ENCODE results near the gene HDAC4.

Gene HDAC4

DNA sequence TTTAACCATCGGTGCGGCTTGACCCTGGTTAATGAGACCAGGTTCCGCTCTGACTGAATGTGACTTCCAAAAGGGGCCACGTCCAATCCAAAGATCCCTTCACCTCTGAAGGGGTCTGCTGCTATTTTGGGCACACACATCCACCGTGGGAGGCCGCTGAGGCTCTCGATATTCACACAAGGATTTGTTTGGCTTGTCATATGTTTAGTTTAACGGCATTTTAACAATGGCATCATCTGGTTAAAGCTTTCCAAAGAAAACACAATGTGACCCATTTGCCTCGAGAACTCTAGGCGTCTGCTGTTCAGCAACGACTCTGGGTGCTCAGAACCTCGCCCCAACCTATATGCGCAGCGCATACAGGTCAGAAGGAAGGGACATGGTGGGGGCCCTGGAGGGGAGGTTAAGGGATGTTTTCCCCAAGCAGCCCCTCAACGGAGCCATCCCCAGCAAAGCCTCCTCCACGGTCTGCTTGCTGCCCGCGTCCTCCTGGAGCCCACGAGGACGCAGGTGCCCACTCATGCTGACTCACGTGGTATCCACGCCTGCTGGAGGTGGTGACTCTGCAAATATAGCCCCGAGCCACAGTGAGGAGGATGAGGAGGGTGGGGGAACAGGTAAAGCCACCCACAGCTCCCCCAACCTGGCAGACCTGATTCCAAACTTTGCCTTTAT, 260.3 kb downstream of the HDAC4 start:
- H3K9me3 ChIP-seq (ENCODE audit: insufficient read depth, low read depth, low read length) = no peaks in the 10 kb centered on the region
- no peaks in the 10 kb centered on the region for H3K4me1 ChIP-seq (ENCODE audit: insufficient read depth, low read length)
- no peaks in the 10 kb centered on the region for H3K27me3 ChIP-seq (ENCODE audit: insufficient read depth, low read length)
- H3K27ac ChIP-seq (ENCODE audit: low read depth, low read length) = no peak overlapping the region
- H3K36me3 ChIP-seq (ENCODE audit: insufficient read depth, low read length) = peaks cover 36% of the 10 kb centered on the region
- no peak overlapping the region for H3K4me3 ChIP-seq (ENCODE audit: low read length)
- WGBS = 95% methylated on average over 23 of the region's 23 CpGs
- no peak overlapping the region for H3K9ac ChIP-seq (ENCODE audit: low read depth, low read length)

DNA sequence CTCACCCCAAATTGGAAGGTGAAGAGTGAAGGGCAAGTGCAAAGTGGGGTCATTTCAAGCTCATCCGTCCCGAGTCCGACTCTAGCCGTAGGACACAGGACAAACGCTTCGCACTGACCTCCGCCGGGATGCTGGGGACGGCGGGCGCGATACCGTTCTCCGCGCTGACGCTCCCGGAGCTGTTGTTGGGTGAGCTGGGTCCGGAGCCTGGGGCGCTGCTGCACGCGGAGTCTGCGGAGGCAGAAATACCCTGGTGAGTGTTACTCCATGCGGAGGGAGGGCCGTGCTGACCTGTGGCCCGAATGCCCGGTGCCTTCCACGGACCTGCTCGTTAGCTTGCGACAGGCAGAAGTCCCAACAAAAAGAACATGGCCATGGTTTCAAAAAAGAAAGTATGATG, 261.3 kb downstream of the HDAC4 start:
- WGBS = 98% methylated on average over 29 of the region's 29 CpGs
- no peak overlapping the region for H3K27ac ChIP-seq (ENCODE audit: low read depth, low read length)
- H3K9ac ChIP-seq (ENCODE audit: low read depth, low read length) = no peak overlapping the region
- H3K4me1 ChIP-seq (ENCODE audit: insufficient read depth, low read length) = no peaks in the 10 kb centered on the region
- peaks cover 43% of the 10 kb centered on the region for H3K36me3 ChIP-seq (ENCODE audit: insufficient read depth, low read length)
- no peaks in the 10 kb centered on the region for H3K9me3 ChIP-seq (ENCODE audit: insufficient read depth, low read depth, low read length)
- H3K27me3 ChIP-seq (ENCODE audit: insufficient read depth, low read length) = no peaks in the 10 kb centered on the region
- H3K4me3 ChIP-seq (ENCODE audit: low read length) = no peak overlapping the region

DNA sequence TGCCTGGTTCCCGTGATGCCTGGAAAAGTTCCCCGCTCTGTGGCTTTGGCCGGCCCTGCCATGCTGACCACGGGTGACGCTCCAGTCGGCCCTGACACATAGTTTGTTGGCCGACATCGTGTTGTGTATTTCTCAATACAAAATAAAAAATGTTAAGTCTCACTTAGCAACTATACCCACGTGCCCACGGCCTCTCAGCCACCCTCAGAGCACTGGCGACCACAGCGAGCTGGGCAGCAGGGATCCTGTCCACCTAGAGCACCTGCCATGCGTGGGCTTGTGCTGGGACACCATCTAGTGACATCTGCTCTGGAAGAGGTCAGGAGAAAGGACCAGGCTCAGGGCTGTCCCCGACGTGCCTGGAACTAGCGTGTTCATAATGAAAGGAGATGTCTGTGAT, 261.7 kb downstream of the HDAC4 start:
- 93% methylated on average over 16 of the region's 16 CpGs for WGBS
- H3K9me3 ChIP-seq (ENCODE audit: insufficient read depth, low read depth, low read length) = no peaks in the 10 kb centered on the region
- H3K27ac ChIP-seq (ENCODE audit: low read depth, low read length) = no peak overlapping the region
- H3K9ac ChIP-seq (ENCODE audit: low read depth, low read length) = no peak overlapping the region
- no peaks in the 10 kb centered on the region for H3K4me1 ChIP-seq (ENCODE audit: insufficient read depth, low read length)
- H3K4me3 ChIP-seq (ENCODE audit: low read length) = no peak overlapping the region
- peaks cover 46% of the 10 kb centered on the region for H3K36me3 ChIP-seq (ENCODE audit: insufficient read depth, low read length)
- no peaks in the 10 kb centered on the region for H3K27me3 ChIP-seq (ENCODE audit: insufficient read depth, low read length)

DNA sequence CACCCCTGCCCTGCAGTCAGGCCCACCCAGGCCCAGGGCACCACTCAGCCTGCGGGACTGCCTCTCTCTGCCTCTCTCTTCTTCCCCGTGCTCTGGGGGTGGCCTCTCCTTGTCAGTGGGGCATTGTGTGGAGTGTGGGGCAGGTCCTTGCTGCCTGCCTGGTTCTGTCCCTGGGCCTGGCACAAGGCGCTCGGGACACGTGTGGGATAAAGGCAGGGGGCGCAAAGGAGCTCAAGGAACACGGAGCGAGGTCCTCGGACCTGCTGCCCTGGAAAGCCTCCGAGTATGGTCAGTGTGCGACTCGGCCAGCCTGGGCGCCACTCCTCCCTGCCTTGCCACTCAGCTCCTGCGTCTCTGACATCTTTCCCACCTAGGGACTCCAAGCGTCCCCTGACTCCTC, 262.2 kb downstream of the HDAC4 start:
- Histone ChIP-seq H3K9ac (ENCODE audit: low read depth, low read length) (no peak overlapping the region), H3K4me3 (ENCODE audit: low read length) (no peak overlapping the region), H3K27me3 (ENCODE audit: insufficient read depth, low read length) (no peaks in the 10 kb centered on the region), H3K36me3 (ENCODE audit: insufficient read depth, low read length) (peaks cover 51% of the 10 kb centered on the region), H3K9me3 (ENCODE audit: insufficient read depth, low read depth, low read length) (no peaks in the 10 kb centered on the region), H3K4me1 (ENCODE audit: insufficient read depth, low read length) (no peaks in the 10 kb centered on the region), H3K27ac (ENCODE audit: low read depth, low read length) (no peak overlapping the region)
- WGBS = 92% methylated on average over 15 of the region's 15 CpGs

DNA sequence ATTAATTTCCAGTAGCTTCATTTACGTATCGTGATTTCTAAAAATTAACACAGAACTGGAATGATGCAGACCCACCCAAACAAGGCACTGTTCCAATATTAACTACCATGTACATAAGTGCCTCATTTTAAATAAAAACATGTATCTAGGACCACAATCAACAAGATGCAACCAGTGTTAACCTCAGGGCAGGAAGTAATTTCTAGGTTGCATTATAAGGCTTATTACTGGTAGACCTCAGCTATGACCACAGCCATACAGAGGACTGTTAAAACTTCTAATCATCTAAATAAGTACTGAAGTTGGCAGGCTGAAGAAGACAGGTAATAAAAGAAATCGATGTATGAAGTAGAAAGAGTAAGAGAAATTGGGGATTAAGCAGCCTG, 262.9 kb downstream of the HDAC4 start:
- no peaks in the 10 kb centered on the region for H3K4me1 ChIP-seq (ENCODE audit: insufficient read depth, low read length)
- H3K9ac ChIP-seq (ENCODE audit: low read depth, low read length) = no peak overlapping the region
- H3K4me3 ChIP-seq (ENCODE audit: low read length) = no peak overlapping the region
- no peaks in the 10 kb centered on the region for H3K9me3 ChIP-seq (ENCODE audit: insufficient read depth, low read depth, low read length)
- peaks cover 51% of the 10 kb centered on the region for H3K36me3 ChIP-seq (ENCODE audit: insufficient read depth, low read length)
- WGBS = 97% methylated on average over 3 of the region's 3 CpGs
- H3K27ac ChIP-seq (ENCODE audit: low read depth, low read length) = no peak overlapping the region
- H3K27me3 ChIP-seq (ENCODE audit: insufficient read depth, low read length) = no peaks in the 10 kb centered on the region

DNA sequence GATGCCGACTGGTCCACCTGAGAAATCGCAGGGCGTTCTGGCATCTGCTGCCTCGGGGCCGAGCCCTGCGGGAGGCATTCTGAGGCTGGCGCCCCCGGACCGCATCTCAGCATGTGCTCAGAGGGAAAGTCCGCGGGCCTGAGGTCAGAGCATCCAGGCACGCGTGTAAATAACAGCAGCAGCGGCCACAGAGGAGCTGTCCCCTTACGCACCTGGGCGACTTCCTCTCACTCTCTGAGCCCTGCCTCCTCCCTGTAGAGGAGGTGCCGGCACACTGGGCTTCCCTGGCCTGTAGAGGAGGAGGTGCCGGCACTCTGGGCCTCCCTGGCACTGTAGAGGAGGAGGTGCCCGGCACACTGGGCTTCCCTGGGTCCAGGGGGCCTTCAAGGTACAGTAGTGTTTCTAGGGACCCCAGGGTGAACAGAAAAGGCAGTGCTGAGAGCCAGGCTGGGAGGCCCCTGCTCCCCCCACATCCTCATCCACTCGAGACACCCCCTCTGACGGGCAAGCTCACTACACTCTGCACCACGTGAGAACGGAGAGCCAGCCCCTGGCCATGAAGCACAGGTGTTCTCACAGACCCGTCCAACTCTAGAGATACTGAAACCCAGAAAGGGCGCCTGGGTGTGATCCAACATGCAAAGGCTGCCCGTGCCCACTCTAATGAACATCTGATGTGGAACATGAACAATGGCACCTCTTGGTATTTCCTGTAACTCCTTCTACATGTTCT, 263.5 kb downstream of the HDAC4 start:
- Histone ChIP-seq H3K27me3 (ENCODE audit: insufficient read depth, low read length) (no peaks in the 10 kb centered on the region), H3K9ac (ENCODE audit: low read depth, low read length) (no peak overlapping the region), H3K36me3 (ENCODE audit: insufficient read depth, low read length) (peaks cover 48% of the 10 kb centered on the region), H3K9me3 (ENCODE audit: insufficient read depth, low read depth, low read length) (no peaks in the 10 kb centered on the region), H3K27ac (ENCODE audit: low read depth, low read length) (no peak overlapping the region), H3K4me3 (ENCODE audit: low read length) (no peak overlapping the region), H3K4me1 (ENCODE audit: insufficient read depth, low read length) (no peaks in the 10 kb centered on the region)
- WGBS = 91% methylated on average over 26 of the region's 26 CpGs

DNA sequence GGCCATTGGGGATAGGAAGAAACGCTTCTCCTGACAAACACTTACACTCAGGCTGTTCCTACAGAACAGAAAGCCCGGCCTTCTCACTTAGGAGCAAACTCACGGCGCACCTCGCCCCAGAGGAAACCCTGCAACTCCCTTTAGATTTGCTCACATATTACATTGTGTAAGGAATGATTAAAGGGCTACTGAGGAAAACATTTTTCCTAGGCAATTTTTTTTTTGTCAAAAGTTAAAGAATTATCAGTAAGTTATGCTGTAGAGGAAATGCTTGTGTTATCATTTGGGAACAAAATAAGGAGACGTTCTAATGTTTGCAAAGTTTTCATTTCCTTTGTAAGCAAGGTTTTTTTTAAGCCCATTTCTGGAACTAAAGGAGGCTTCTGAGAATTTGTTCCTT, 264.1 kb downstream of the HDAC4 start:
- Histone ChIP-seq H3K9me3 (ENCODE audit: insufficient read depth, low read depth, low read length) (no peaks in the 10 kb centered on the region), H3K27ac (ENCODE audit: low read depth, low read length) (no peak overlapping the region), H3K36me3 (ENCODE audit: insufficient read depth, low read length) (peaks cover 52% of the 10 kb centered on the region), H3K4me3 (ENCODE audit: low read length) (no peak overlapping the region), H3K9ac (ENCODE audit: low read depth, low read length) (no peak overlapping the region), H3K27me3 (ENCODE audit: insufficient read depth, low read length) (no peaks in the 10 kb centered on the region), H3K4me1 (ENCODE audit: insufficient read depth, low read length) (no peaks in the 10 kb centered on the region)
- 97% methylated on average over 3 of the region's 6 CpGs for WGBS

DNA sequence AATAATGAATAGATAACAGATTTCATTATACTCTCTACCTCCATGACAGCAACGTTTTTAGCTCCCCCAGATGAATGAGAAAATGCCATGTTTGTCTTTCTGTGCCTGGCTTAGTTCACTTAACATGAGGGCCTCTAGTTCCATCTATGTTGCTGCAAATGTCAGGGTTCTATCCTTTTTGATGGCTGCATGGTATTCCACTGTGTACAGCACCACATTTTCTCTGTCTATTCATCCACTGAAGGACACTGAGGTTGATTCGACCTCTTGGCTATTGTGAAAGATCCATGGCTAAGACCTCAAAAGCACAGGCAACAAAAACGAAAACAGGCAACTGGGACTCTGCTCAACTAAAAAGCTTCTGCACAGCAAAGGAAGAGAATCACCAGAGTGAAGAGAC, 264.6 kb downstream of the HDAC4 start:
- H3K27ac ChIP-seq (ENCODE audit: low read depth, low read length) = no peak overlapping the region
- H3K9ac ChIP-seq (ENCODE audit: low read depth, low read length) = no peak overlapping the region
- no peaks in the 10 kb centered on the region for H3K27me3 ChIP-seq (ENCODE audit: insufficient read depth, low read length)
- peaks cover 54% of the 10 kb centered on the region for H3K36me3 ChIP-seq (ENCODE audit: insufficient read depth, low read length)
- no peak overlapping the region for H3K4me3 ChIP-seq (ENCODE audit: low read length)
- no peaks in the 10 kb centered on the region for H3K9me3 ChIP-seq (ENCODE audit: insufficient read depth, low read depth, low read length)
- WGBS = 93% methylated on average over 3 of the region's 3 CpGs
- H3K4me1 ChIP-seq (ENCODE audit: insufficient read depth, low read length) = no peaks in the 10 kb centered on the region

DNA sequence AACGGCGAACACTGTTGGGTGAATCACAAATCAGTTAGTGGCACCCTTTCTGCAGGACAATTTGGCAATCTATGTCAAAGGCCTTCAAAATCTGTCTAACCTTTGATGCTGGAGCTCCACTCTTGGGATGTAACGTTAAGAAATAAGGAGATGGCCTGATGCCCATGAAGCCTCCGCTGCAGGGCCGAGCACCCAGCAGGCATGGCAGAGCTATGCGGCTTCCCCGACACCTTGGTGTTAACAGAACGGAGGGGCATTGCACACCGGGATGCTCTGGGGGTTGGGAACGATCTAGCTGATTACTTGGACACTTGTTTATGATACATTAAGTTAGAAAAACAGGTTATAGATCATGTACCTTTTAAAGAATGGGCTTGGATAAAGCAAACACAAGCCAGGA, 265.3 kb downstream of the HDAC4 start:
- Histone ChIP-seq H3K27ac (ENCODE audit: low read depth, low read length) (no peak overlapping the region), H3K36me3 (ENCODE audit: insufficient read depth, low read length) (peaks cover 57% of the 10 kb centered on the region), H3K4me1 (ENCODE audit: insufficient read depth, low read length) (no peaks in the 10 kb centered on the region), H3K9me3 (ENCODE audit: insufficient read depth, low read depth, low read length) (no peaks in the 10 kb centered on the region), H3K4me3 (ENCODE audit: low read length) (no peak overlapping the region), H3K9ac (ENCODE audit: low read depth, low read length) (no peak overlapping the region), H3K27me3 (ENCODE audit: insufficient read depth, low read length) (no peaks in the 10 kb centered on the region)
- 97% methylated on average over 10 of the region's 10 CpGs for WGBS

DNA sequence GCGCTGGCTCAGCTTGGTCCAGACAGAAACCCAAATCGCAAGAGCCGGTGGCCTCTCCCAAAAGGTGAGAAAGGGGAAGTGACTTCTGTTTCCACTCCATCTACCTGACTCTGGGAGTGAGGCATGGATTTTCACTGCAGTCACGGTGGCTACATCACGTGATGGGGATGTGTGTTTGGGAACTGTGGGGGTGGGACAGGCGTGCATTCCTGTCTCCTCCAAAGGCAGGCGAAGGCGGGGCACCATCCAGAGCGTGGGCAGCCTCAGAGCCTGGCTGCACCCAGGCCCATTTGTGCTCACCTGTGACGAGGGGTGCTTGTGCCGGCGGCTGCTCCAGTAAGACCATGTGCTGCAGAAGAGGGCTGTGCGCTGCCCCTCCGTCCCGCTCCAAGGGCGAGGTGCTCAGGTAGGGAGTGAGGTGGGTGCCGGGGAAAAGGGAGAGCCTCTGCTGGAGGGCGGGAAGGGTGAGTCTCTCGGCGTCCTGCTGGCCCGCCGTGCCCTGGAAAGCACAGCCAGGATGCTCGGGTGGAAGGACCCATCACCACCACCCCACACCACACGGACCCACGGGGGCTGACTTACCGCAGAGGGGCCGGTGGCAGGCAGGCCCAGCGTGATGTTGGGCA, 266.8 kb downstream of the HDAC4 start:
- 94% methylated on average over 28 of the region's 28 CpGs for WGBS
- Histone ChIP-seq H3K9ac (ENCODE audit: low read depth, low read length) (no peak overlapping the region), H3K9me3 (ENCODE audit: insufficient read depth, low read depth, low read length) (no peaks in the 10 kb centered on the region)

DNA sequence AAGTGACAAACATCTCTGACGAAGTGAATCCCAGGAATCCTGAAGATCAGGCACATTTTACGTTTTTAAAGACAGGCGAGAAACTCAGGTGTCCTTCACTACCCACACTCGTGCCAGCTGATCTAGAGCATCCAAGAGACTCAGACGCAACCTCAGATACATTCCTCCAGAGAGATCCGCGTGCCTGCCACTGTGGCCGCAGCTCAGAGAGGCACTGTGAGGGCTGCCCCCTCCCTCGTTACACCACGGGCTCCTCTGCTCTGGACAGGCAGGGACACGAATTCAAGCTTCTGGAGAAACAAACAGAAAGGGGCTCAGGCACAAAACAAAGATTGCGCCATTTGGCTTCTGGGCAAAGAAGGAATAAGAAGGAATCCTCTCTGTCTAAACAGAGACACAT, 268.0 kb downstream of the HDAC4 start:
- H3K9ac ChIP-seq (ENCODE audit: low read depth, low read length) = no peak overlapping the region
- H3K36me3 ChIP-seq (ENCODE audit: insufficient read depth, low read length) = peaks cover 56% of the 10 kb centered on the region
- H3K27me3 ChIP-seq (ENCODE audit: insufficient read depth, low read length) = no peaks in the 10 kb centered on the region
- H3K4me3 ChIP-seq (ENCODE audit: low read length) = no peak overlapping the region
- no peaks in the 10 kb centered on the region for H3K9me3 ChIP-seq (ENCODE audit: insufficient read depth, low read depth, low read length)
- 88% methylated on average over 12 of the region's 12 CpGs for WGBS
- no peaks in the 10 kb centered on the region for H3K4me1 ChIP-seq (ENCODE audit: insufficient read depth, low read length)
- no peak overlapping the region for H3K27ac ChIP-seq (ENCODE audit: low read depth, low read length)

More for the DNA sequence above, 266.8 kb downstream of the HDAC4 start:
- Histone ChIP-seq H3K4me1 (ENCODE audit: insufficient read depth, low read length) (no peaks in the 10 kb centered on the region), H3K36me3 (ENCODE audit: insufficient read depth, low read length) (peaks cover 60% of the 10 kb centered on the region), H3K27ac (ENCODE audit: low read depth, low read length) (no peak overlapping the region), H3K27me3 (ENCODE audit: insufficient read depth, low read length) (no peaks in the 10 kb centered on the region), H3K4me3 (ENCODE audit: low read length) (no peak overlapping the region)
